ENCODE data around the gene TCF7L2.

TCF7L2 gene

DNA sequence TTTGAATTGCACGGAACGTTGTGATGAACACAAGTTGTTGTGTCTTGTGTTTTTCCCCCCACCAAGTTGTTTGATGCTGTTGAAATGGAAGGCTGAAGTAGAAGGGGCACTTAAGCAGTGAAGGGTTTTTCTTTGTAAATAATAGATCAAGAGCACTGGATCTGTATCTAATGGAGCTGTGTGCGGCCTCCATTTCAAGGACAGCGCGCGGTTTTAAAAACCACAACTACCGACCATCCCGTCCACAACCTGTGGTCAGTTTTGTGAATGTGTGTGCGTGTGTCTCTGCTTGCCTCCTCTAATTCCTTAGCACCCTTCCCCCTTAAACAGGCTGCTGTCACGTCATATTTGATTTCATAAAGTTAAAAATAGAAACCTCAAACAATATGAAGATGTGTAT lies 165.5 kb downstream of the TCF7L2 start:
- TF ChIP-seq, protein P1, sequence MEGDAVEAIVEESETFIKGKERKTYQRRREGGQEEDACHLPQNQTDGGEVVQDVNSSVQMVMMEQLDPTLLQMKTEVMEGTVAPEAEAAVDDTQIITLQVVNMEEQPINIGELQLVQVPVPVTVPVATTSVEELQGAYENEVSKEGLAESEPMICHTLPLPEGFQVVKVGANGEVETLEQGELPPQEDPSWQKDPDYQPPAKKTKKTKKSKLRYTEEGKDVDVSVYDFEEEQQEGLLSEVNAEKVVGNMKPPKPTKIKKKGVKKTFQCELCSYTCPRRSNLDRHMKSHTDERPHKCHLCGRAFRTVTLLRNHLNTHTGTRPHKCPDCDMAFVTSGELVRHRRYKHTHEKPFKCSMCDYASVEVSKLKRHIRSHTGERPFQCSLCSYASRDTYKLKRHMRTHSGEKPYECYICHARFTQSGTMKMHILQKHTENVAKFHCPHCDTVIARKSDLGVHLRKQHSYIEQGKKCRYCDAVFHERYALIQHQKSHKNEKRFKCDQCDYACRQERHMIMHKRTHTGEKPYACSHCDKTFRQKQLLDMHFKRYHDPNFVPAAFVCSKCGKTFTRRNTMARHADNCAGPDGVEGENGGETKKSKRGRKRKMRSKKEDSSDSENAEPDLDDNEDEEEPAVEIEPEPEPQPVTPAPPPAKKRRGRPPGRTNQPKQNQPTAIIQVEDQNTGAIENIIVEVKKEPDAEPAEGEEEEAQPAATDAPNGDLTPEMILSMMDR (IDR thresholded peaks at IDR 0.05; ENCODE audit: low read depth, low read length): no peak
- Histone ChIP-seq H3K27ac (no peak overlapping the region), H3K4me3 (ENCODE audit: low read depth, low read length) (no peak overlapping the region), H3K27me3 (ENCODE audit: insufficient read depth, low read depth, severe bottlenecking) (no peaks in the 10 kb centered on the region), H3K9me3 (ENCODE audit: severe bottlenecking) (no peaks in the 10 kb centered on the region), H3K36me3 (no peaks in the 10 kb centered on the region)
- no peak for DNase-seq

DNA sequence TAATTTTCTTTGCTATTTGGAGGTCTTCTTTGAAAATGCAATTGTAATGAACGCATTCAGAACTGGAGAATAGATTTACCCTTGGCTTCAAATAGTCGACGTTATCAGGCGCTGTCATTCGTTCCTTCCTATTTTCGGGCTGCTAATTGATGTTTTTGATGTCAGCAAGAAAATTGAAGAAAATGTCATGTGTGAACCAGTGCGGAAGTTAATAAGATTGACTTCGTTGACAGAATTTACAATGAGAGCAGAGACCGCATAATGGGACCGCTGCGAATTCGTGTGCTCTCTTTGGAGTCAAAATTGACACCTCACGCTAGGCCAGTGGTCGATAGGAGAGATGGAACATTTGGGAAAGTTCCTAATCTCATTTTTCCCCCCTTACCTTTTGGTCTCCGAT lies 168.8 kb downstream of the TCF7L2 start:
- H3K27ac ChIP-seq: no peak overlapping the region
- no peak overlapping the region for H3K4me3 ChIP-seq (ENCODE audit: low read depth, low read length)
- TF ChIP-seq, protein P1 (IDR thresholded peaks at IDR 0.05; ENCODE audit: low read depth, low read length): no peak
- no peaks in the 10 kb centered on the region for H3K36me3 ChIP-seq
- no peaks in the 10 kb centered on the region for H3K27me3 ChIP-seq (ENCODE audit: insufficient read depth, low read depth, severe bottlenecking)
- no peak for DNase-seq
- H3K9me3 ChIP-seq (ENCODE audit: severe bottlenecking): no peaks in the 10 kb centered on the region

DNA sequence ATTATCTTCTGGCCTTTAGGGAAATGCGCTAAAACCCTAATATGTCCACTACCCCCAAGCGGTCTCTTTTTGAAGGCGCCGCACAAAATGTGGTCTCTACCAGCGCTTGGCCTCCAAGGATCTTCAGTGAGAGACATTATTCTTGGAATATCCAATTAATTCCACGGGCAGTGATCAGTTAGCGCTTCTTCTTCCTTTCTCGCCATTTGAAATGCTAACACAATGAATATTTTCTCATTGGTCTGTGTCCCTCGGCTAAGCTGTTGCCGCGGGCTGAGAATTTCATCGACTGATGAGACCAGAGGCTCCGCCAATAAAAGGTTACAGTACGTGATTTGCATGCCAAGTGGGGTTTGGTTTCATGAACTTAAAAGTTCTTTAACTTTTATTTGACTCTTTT lies 169.8 kb downstream of the TCF7L2 start:
- H3K9me3 ChIP-seq (ENCODE audit: severe bottlenecking): no peaks in the 10 kb centered on the region
- no peak overlapping the region for H3K4me3 ChIP-seq (ENCODE audit: low read depth, low read length)
- DNase-seq: no peak
- H3K27ac ChIP-seq: no peak overlapping the region
- no peaks in the 10 kb centered on the region for H3K36me3 ChIP-seq
- TF ChIP-seq, protein P1 (IDR thresholded peaks at IDR 0.05; ENCODE audit: low read depth, low read length): no peak
- H3K27me3 ChIP-seq (ENCODE audit: insufficient read depth, low read depth, severe bottlenecking): no peaks in the 10 kb centered on the region

DNA sequence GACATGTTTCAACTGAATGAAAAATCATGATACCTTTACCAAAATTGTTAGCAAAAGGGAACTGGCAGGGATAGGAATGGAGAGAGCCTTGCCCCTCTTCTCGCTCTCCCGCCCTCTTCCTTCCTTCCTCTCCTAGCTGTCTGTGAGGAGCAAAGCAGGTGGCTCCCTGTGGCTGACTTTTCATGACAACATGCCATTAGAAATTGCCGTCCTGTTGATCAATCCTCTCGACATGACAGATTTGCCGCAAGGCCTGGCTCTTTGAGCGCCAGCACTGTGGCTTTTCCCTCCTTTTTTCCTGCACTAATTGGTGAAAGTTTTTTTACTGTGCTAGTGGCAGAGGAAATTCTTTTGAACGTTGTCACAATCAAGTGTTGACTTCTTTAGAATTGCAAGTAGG lies 171.1 kb downstream of the TCF7L2 start:
- Histone ChIP-seq H3K9me3 (ENCODE audit: severe bottlenecking) (no peaks in the 10 kb centered on the region), H3K27ac (no peak overlapping the region), H3K27me3 (ENCODE audit: insufficient read depth, low read depth, severe bottlenecking) (no peaks in the 10 kb centered on the region), H3K4me3 (ENCODE audit: low read depth, low read length) (no peak overlapping the region), H3K36me3 (no peaks in the 10 kb centered on the region)
- no peak for DNase-seq
- TF ChIP-seq, protein P1 (IDR thresholded peaks at IDR 0.05; ENCODE audit: low read depth, low read length): no peak

DNA sequence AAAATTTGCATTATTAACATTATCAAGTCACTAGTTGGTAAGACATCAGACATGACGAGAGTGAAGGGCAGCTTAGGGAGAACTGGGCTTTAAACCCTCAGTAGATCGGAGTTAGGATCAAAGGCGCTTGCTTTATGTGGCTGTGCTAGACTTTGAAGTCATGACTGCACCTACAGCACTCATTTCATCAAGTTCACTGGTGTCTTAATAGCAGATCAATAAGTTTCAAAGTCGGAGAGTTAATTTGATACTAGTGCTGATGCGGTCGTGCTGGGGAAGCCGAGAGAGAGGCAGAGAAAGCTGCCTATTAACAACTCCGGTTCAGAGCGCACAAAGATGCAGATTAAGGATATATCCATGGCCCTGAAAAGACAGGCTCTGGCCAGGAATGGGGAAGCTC lies 172.9 kb downstream of the TCF7L2 start:
- Histone ChIP-seq H3K9me3 (ENCODE audit: severe bottlenecking) (no peaks in the 10 kb centered on the region), H3K4me3 (ENCODE audit: low read depth, low read length) (no peak overlapping the region), H3K36me3 (no peaks in the 10 kb centered on the region), H3K27ac (no peak overlapping the region), H3K27me3 (ENCODE audit: insufficient read depth, low read depth, severe bottlenecking) (no peaks in the 10 kb centered on the region)
- no peak for DNase-seq
- TF ChIP-seq, protein P1 (IDR thresholded peaks at IDR 0.05; ENCODE audit: low read depth, low read length): no peak

DNA sequence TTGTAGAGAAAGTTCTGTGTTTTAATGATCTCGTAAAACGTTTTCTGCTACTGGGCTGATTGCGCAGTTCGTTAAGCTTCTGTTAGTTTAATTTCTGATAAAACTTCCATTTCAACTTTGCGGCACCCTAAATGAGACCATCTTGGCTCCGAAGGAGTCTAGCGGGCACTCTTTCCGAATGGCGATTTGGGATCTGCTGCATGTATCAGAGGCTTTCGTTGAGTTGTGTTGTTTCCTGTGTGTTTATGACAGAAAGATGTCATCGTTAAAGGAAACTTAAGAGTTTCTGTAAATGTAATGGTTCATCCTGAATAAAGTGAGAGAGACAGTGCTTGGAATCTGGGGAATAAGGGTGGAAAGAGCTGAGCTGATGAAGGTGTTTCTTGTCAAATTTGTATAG lies 174.7 kb downstream of the TCF7L2 start:
- TF ChIP-seq, protein P1 (IDR thresholded peaks at IDR 0.05; ENCODE audit: low read depth, low read length): no peak
- no peak overlapping the region for H3K4me3 ChIP-seq (ENCODE audit: low read depth, low read length)
- no peak for DNase-seq
- no peak overlapping the region for H3K27ac ChIP-seq
- no peaks in the 10 kb centered on the region for H3K36me3 ChIP-seq
- H3K27me3 ChIP-seq (ENCODE audit: insufficient read depth, low read depth, severe bottlenecking): no peaks in the 10 kb centered on the region
- H3K9me3 ChIP-seq (ENCODE audit: severe bottlenecking): no peaks in the 10 kb centered on the region

All from WERI-Rb-1 (cell line).